Activated CD8-positive, alpha-beta T cell treated with anti-CD3 and anti-CD28 coated beads for 36 hours (primary cell): Measurements from ENCODE around the gene GPBP1L1. TPM values are rescaled to one million over a fixed set of nuclear protein-coding genes. Genes with fewer than 3 reads are reported as not detected.

Experiments
- ATAC-seq: fragments of 200-7000 bp; cut with Tn5 transposase; one replicate; pipeline ENCODE4 v1.10.0; 2021; ENCODE audit warnings: mild to moderate bottlenecking, moderate library complexity
- CTCF ChIA-PET: fragments of 350-600 bp; sonication (Branson Sonifier 250); formaldehyde crosslinking; loops from one replicate; lab custom pipeline; 2021; ENCODE audit warnings: antibody characterized with exemption; lab: Charles Lee
- POLR2A ChIA-PET: fragments of 350-600 bp; sonication (Branson Sonifier 250); formaldehyde crosslinking; loops from one replicate; lab custom pipeline; 2021; ENCODE audit warnings: antibody characterized with exemption; lab: Charles Lee
- DNase-seq: peaks from one replicate; pipeline ENCODE4 v3.0.0-alpha.2; 2020
- H3K27ac Mint-ChIP-seq: one replicate; pipeline ENCODE4 v1.8.0; 2021; ENCODE audit warnings: mild to moderate bottlenecking, mixed read lengths
- H3K27me3 Mint-ChIP-seq: one replicate; pipeline ENCODE4 v1.8.0; 2021; ENCODE audit warnings: mixed read lengths
- H3K36me3 Mint-ChIP-seq: one replicate; pipeline ENCODE4 v1.8.0; 2021; ENCODE audit warnings: low read depth, mixed read lengths
- H3K4me1 Mint-ChIP-seq: one replicate; pipeline ENCODE4 v1.8.0; 2021; ENCODE audit warnings: low read depth, mixed read lengths
- H3K4me3 Mint-ChIP-seq: one replicate; pipeline ENCODE4 v1.8.0; 2021; ENCODE audit warnings: mild to moderate bottlenecking, moderate library complexity, mixed read lengths
- H3K9me3 Mint-ChIP-seq: one replicate; pipeline ENCODE4 v1.8.0; 2021; ENCODE audit warnings: mixed read lengths
- CTCF ChIP-seq: fragments of 200-600 bp; IDR thresholded peaks from one replicate; pipeline ENCODE4 v1.8.0; 2022; ENCODE audit warnings: antibody characterized with exemption, mild to moderate bottlenecking
- intact Hi-C: fragments of 100-400 bp; cut with micrococcal nuclease; formaldehyde crosslinking; loops from one replicate; pipeline ENCODE4 v1.10.0; 2022
- total RNA-seq, 2 experiments: library from RNA; stranded (reverse); gene quantifications; one replicate each; pipeline ENCODE4 v1.2.3, GENCODE V29; 2021

Gene GPBP1L1
- total RNA-seq, 2 experiments from 2014 or later, result 95.7 to 105 TPM

- Mint-ChIP-seq H3K27ac (no peak overlapping the region), H3K4me3 (no peak overlapping the region), H3K27me3 (no peaks in the 10 kb centered on the region), H3K4me1 (no peaks in the 10 kb centered on the region), H3K36me3 (peaks cover 42% of the 10 kb centered on the region), H3K9me3 (no peaks in the 10 kb centered on the region)
- DNase-seq (no peak), ATAC-seq (no peak)
- POLR2A ChIA-PET, result interaction anchor here (0.5 to 1.3 kb wide), 2 partner anchors 20 to 78 kb away, joined by 3 read pairs; no protein-coding TSS in a partner anchor
- intact Hi-C loops, result no loop called here
- no peak for TF ChIP-seq CTCF
- CTCF ChIA-PET, result no interaction called here
Measured at GRCh38 chr1:45617618-45618017, 68.7 kb downstream of the GPBP1L1 start.

DNA sequence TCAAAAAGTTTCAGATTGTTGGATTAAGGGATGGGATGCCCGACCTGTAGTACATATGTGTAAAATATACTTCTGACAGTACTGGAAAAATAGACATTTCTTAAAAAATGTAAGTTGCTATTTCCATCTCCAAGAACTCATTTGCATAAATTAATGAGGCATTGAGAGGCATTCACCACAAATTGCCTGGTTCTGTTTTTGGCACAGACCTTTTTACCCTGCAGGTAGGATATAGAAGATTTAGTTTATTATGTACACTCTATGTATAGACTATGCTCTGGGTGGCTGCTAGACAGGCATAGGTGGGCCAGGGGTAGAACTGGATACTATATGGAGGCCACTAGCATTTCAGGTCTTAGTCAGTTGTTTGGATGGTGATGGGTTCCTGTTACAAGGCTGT lies 70.4 kb downstream of the GPBP1L1 start:
- Mint-ChIP-seq H3K4me1 (no peaks in the 10 kb centered on the region), H3K36me3 (peaks cover 48% of the 10 kb centered on the region), H3K4me3 (no peak overlapping the region), H3K9me3 (no peaks in the 10 kb centered on the region), H3K27me3 (no peaks in the 10 kb centered on the region), H3K27ac (no peak overlapping the region)
- intact Hi-C loops, result no loop called here
- CTCF ChIA-PET, result no interaction called here
- POLR2A ChIA-PET, result no interaction called here
- TF ChIP-seq CTCF, result no peak
- DNase-seq (no peak), ATAC-seq (no peak)

DNA sequence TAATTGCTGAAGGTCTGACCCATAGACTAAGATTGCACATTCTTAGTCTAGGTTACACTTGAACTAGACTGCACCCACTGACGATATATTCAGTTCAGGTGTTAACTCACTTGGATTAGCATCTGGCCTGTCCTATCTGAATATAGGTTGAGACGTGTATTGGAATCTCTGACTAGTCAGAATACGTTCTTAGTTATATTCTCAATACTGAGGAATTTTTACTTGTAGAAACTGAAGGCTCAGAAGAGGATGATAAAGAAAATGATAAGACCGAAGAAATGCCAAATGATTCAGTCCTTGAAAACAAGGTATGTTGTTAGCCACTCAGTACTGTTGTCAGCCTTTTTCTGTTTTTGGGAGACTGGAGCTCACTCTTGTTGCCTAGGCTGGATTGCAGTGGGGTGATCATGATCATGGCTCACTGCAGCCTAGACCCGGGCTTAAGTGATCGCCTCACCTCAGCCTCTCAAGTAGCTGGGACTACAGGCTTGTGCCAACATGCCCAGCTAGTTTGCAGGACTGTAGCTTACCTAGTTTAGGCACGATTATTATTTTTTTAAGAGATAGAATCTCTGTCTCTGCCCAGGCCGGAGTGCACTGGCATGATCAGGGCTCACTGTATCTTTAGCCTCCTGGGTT lies 73.3 kb downstream of the GPBP1L1 start:
- Mint-ChIP-seq H3K4me1 (peaks cover 5% of the 10 kb centered on the region), H3K27ac (peak overlapping the region; percentile 68), H3K9me3 (no peaks in the 10 kb centered on the region), H3K27me3 (no peaks in the 10 kb centered on the region), H3K36me3 (peaks cover 57% of the 10 kb centered on the region), H3K4me3 (no peak overlapping the region)
- TF ChIP-seq CTCF, result no peak
- CTCF ChIA-PET, result interaction anchor here (0.8 kb wide), 1 partner anchor 253 kb away, joined by 3 read pairs; no protein-coding TSS in a partner anchor
- ATAC-seq (no peak), DNase-seq (no peak)
- POLR2A ChIA-PET, result interaction anchor here (0.6 to 4.0 kb wide), 5 partner anchors 9 to 92 kb away, joined by 3 to 19 read pairs (median 7); partner anchors contain the start of gene CCDC17
- intact Hi-C loops, result no loop called here

DNA sequence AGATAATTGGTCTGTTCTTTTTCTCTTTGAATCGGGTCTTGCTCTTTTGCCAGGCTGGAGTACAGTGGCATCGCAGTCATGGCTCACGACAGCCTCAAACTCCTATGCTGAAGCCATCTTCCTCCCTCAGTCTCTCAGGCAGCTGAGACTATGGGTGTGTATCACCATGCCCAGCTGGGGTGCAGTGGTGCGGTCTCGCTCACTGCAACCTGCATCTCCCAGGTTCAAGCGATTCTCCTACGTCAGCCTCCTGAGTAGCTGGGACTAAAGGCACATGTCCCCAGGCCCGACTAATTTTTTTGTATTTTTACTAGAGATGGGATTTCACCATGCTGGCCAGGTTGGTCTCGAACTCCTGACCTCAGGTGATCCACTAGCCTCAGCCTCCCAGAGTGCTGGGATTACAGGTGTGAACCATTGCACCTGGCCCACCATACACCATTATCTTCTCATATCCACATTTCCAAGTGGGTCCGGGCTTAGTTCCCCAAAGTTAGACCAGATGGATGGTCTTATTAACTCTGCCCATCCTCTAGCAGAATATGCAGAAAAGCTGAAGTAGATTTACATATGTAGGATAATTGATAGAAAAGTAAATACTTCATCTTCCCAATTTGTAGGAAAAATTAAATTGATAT lies 75.6 kb downstream of the GPBP1L1 start:
- no peak overlapping the region for H3K4me3 Mint-ChIP-seq
- intact Hi-C loops, result no loop called here
- ATAC-seq (no peak), DNase-seq (no peak)
- H3K36me3 Mint-ChIP-seq, result peaks cover 62% of the 10 kb centered on the region
- H3K9me3 Mint-ChIP-seq, result no peaks in the 10 kb centered on the region
- H3K27me3 Mint-ChIP-seq, result no peaks in the 10 kb centered on the region
- peaks cover 16% of the 10 kb centered on the region for H3K4me1 Mint-ChIP-seq
- H3K27ac Mint-ChIP-seq, result peak overlapping the region; percentile 2
- CTCF ChIA-PET, result interaction anchor here (1.3 kb wide), 1 partner anchor 19 kb away, joined by 3 read pairs; no protein-coding TSS in a partner anchor
- no peak for TF ChIP-seq CTCF
- POLR2A ChIA-PET, result interaction anchor here (4.0 kb wide), 1 partner anchor 12 kb away, joined by 19 read pairs; the partner anchor contains the start of gene CCDC17
